Brain microvascular endothelial cell (primary cell): ENCODE measurements around the gene SHQ1.

ENCODE experiments used
- DNase-seq: peaks from one replicate; pipeline ENCODE4 v3.0.0-alpha.2; 2020
- H3K27ac ChIP-seq: fragments of 250-450 bp; sonication (Bioruptor Pico); 2 replicates; pipeline ENCODE4 v1.5.1; 2020; ENCODE audit warnings: mild to moderate bottlenecking, moderate library complexity
- H3K27me3 ChIP-seq: fragments of 250-450 bp; sonication (Bioruptor Pico); replicated peaks from 2 replicates; pipeline ENCODE4 v1.5.1; 2020; ENCODE audit warnings: mild to moderate bottlenecking
- H3K36me3 ChIP-seq: fragments of 250-450 bp; sonication (Bioruptor Pico); replicated peaks from 2 replicates; pipeline ENCODE4 v1.5.1; 2020; ENCODE audit warnings: mild to moderate bottlenecking
- H3K4me3 ChIP-seq: 2 replicates; pipeline ENCODE4 v1.5.1; 2011; ENCODE audit warnings: low read depth, mild to moderate bottlenecking, control low read depth, low read length, moderate library complexity
- in situ Hi-C: cut with HindIII; loops from 2 replicates; pipeline ENCODE4 v1.10.0; 2017; ENCODE audit warnings: low sequenced_read_pairs, low pct_ligation_motif_present
- TF ChIP-seq, protein P1 (sequence below): IDR thresholded peaks from 2 replicates; pipeline ENCODE4 v1.5.1; 2011; ENCODE audit warnings: low read depth, mild to moderate bottlenecking, moderate library complexity, low read length, control low read depth, inconsistent platforms; ENCODE audit errors: missing control alignments

Gene SHQ1

DNA sequence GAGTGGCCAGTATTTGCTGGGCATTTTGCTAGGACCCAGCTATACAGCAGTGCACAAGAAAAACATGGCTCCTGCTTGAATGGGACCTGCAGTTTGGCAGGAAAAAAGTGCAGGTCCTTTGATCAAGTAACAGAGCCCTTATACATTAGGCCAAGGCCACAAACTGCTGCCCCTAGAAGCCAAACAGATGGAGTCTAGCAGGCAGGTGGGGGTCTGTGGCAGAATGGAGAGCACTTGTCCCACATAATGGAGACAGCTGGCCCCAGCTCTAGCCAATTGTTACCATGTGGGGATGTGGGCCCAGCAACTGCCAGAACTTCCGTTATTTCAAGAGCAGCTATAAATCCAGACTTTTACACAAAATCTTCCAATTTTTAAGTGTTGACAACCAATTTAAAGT is 79.3 kb downstream of the SHQ1 start:
- Histone ChIP-seq H3K4me3 (no peak overlapping the region), H3K36me3 (no peaks in the 10 kb centered on the region), H3K27me3 (no peaks in the 10 kb centered on the region), H3K27ac (no peak overlapping the region)
- in situ Hi-C loops = no loop called here
- no peak for DNase-seq
- TF ChIP-seq, protein P1, sequence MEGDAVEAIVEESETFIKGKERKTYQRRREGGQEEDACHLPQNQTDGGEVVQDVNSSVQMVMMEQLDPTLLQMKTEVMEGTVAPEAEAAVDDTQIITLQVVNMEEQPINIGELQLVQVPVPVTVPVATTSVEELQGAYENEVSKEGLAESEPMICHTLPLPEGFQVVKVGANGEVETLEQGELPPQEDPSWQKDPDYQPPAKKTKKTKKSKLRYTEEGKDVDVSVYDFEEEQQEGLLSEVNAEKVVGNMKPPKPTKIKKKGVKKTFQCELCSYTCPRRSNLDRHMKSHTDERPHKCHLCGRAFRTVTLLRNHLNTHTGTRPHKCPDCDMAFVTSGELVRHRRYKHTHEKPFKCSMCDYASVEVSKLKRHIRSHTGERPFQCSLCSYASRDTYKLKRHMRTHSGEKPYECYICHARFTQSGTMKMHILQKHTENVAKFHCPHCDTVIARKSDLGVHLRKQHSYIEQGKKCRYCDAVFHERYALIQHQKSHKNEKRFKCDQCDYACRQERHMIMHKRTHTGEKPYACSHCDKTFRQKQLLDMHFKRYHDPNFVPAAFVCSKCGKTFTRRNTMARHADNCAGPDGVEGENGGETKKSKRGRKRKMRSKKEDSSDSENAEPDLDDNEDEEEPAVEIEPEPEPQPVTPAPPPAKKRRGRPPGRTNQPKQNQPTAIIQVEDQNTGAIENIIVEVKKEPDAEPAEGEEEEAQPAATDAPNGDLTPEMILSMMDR = no peak

DNA sequence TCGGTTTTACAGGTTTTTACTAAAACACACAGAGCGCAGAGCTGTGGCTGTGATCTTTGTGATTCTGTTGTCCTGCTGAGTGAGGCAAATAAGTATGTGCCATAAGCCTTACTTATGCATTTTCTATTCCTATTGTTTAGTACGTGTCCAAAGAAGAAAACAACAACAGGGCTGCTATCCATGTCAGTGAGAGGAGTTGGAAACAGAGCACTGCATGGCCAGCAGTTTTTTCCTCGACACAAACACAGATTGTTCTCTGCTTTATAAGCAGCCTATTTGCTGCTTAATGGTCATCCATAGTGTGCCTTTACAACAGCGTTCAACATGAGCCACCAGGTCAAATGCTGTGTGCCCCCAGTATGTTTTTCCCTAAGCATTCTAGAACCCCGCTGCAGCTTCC is 79.8 kb downstream of the SHQ1 start:
- Histone ChIP-seq H3K27me3 (no peaks in the 10 kb centered on the region), H3K4me3 (no peak overlapping the region), H3K27ac (no peak overlapping the region), H3K36me3 (no peaks in the 10 kb centered on the region)
- in situ Hi-C loops = no loop called here
- no peak for DNase-seq
- TF ChIP-seq, protein P1 = no peak

DNA sequence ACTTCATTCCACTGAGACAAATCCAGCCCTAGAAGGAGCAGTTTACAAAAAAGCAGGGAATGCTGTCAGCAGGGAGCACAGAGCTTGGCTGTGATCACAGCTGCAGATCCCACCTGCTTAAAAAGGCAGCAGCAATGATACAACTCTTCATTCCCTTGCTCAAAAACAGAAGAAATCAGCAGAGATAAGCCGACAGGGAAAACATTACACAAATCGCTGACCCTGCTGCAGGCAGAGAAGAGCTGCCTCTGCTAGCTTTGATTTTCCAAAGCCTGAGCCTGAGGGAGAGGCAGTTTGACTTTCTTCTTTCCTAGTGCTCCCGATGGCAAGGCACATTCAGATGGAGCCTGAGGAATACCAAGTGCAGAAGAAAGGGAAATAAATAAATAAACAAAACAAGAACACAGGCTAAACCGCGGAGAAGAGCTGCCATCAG is 80.2 kb downstream of the SHQ1 start:
- TF ChIP-seq, protein P1 = no peak
- no peak overlapping the region for H3K27ac ChIP-seq
- in situ Hi-C loops = no loop called here
- no peak overlapping the region for H3K4me3 ChIP-seq
- H3K36me3 ChIP-seq = no peaks in the 10 kb centered on the region
- H3K27me3 ChIP-seq = no peaks in the 10 kb centered on the region
- no peak for DNase-seq

DNA sequence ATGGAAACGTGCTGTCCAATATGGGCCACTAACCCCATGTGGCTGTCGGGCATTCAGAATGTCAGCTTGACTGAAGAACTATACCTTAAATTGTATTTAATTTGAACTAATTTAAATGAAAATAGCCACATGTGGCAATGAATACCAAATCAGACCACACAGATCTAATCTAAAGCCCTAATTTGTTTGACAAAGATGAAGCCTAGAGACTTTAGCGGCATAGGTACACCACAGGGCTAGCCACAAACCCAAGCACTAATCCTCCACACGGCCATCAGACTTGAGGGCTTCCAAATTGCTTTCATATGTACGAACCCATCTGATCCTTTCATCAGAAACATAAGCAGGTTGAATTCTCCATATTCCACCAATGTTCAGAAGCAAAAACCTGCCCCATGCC is 81.4 kb downstream of the SHQ1 start:
- TF ChIP-seq, protein P1 = no peak
- no peak for DNase-seq
- H3K27ac ChIP-seq = no peak overlapping the region

DNA sequence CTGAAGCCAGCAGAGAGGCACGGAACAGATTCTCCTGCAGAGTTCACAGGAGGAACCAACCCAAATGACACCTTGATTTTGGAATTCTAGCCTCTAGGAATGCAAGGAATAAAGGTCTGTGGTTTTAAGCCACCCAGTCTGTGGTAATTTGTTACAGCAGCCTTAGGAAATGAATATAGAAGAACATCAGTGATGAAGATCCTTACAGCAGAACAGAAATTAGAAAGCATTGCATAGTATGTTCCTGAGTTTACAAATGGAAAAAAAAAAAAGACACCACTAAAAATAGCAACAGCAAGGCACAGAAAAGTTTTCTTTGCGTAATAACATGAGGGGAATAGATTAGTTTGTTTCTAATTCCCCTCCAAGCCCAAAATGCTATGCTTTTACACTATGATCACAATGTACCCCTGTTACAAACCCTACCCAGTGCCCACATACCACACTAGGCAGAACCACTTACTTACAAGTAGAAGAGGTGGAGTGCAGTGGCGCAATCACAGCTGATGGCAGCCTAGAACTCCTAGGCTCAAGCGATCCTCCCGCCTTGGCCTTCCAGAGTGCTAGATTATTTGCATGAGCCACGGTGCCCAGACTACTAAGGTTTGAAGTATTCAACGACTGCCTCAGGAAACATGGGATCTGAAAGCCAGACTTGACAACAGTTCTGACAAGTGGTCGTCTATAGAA is 84.3 kb downstream of the SHQ1 start:
- TF ChIP-seq, protein P1 = no peak
- no peak overlapping the region for H3K4me3 ChIP-seq
- in situ Hi-C loops = no loop called here
- DNase-seq = no peak
- peaks cover 3% of the 10 kb centered on the region for H3K36me3 ChIP-seq
- no peak overlapping the region for H3K27ac ChIP-seq
- H3K27me3 ChIP-seq = no peaks in the 10 kb centered on the region

More for the DNA sequence above, 81.4 kb downstream of the SHQ1 start:
- in situ Hi-C loops = no loop called here
- H3K27me3 ChIP-seq = no peaks in the 10 kb centered on the region
- H3K36me3 ChIP-seq = peaks cover 3% of the 10 kb centered on the region
- H3K4me3 ChIP-seq = no peak overlapping the region

DNA sequence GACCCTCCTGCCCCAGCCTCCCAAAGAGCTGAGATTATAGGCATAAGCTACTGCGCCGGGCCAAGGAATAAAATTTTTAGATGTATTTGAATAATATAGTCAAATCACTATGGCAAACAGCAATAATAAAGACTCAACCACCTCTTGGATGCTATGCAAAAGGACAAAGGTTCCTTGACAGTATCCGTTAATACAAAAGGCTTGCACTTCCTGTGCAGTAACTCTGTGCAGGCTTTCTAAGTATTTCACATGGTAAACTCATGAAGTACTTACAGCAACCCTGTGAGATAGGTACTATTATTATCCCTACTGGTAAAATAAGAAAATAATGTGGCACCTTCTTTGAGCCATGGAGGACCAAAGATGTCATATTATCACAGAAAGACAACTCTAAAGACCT is 86.8 kb downstream of the SHQ1 start:
- TF ChIP-seq, protein P1 = no peak
- in situ Hi-C loops = no loop called here
- Histone ChIP-seq H3K27ac (no peak overlapping the region), H3K27me3 (no peaks in the 10 kb centered on the region), H3K4me3 (no peak overlapping the region), H3K36me3 (peaks cover 3% of the 10 kb centered on the region)
- DNase-seq = no peak
